ES-I3 (cell line): ENCODE data around the gene SBK2.
"Not testable (repeated sequence)": the region's sequence is repeated elsewhere in the genome, so short reads cannot be mapped to it uniquely, and the experiment has no call there.

Experiments
- H3K36me3 ChIP-seq: 2 replicates; pipeline ENCODE4 v1.6.1; 2013; ENCODE audit warnings: mild to moderate bottlenecking, low read length, control low read depth, moderate library complexity; ENCODE audit not compliant: insufficient read depth
- H3K4me1 ChIP-seq: 2 replicates; pipeline ENCODE4 v1.6.1; 2013; ENCODE audit warnings: mild to moderate bottlenecking, control low read depth, low read length; ENCODE audit not compliant: insufficient read depth
- H3K9ac ChIP-seq: 2 replicates; pipeline ENCODE4 v1.6.1; 2013; ENCODE audit warnings: low read depth, mild to moderate bottlenecking, low read length, moderate library complexity
- H3K9me3 ChIP-seq: 2 replicates; pipeline ENCODE4 v1.6.1; 2013; ENCODE audit warnings: mild to moderate bottlenecking, low read length, moderate library complexity; ENCODE audit not compliant: control insufficient read depth, insufficient read depth

The SBK2 gene

DNA sequence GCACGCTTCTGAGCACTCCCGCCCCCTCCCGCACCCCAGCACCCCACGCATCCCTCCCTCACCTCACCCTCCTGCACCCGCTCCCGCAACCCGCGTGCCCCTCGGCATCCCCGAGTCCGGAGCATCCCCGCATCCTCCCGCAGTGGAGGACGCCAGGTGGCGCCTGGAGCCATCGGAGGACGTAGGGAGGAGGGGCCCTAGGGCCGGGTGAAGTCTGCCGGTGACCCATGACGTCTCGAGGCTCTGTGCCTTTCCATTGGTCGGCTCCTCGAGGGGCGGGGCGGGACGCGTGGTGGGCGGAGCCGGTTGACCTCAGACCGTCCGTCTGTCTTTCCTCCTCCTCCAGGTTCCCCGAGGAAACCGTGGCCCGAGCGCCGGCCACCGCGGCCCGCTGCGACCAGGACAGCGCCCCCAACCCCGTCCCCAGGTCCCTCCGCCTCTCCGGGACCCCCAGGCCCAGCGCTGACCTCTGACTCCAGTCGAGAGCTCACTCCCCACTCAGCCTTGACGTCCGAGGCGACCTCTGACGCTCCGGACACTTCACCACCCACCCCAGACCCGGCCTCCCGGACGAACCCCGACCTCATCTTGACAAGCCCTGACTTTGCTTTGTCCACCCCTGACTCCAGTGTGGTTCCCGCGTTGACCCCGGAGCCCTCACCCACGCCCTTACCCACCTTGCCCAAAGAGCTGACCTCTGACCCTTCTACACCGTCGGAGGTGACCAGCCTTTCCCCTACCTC, 19.9 kb downstream of the SBK2 start:
- Histone ChIP-seq H3K9me3 (no peaks in the 10 kb centered on the region), H3K36me3 (no peaks in the 10 kb centered on the region), H3K4me1 (no peaks in the 10 kb centered on the region; the same call in 1 of the 2 replicates), H3K9ac (peak overlapping the region; percentile 39; the same call in 1 of the 2 replicates)

- Histone ChIP-seq H3K4me1 (no peaks in the 10 kb centered on the region), H3K9ac (no peak overlapping the region), H3K9me3 (peaks cover 4% of the 10 kb centered on the region; the same call in 1 of the 2 replicates), H3K36me3 (no peaks in the 10 kb centered on the region)
These were observed 28.8 kb downstream of the SBK2 start for GRCh38 chr19:55508120-55508519.

DNA sequence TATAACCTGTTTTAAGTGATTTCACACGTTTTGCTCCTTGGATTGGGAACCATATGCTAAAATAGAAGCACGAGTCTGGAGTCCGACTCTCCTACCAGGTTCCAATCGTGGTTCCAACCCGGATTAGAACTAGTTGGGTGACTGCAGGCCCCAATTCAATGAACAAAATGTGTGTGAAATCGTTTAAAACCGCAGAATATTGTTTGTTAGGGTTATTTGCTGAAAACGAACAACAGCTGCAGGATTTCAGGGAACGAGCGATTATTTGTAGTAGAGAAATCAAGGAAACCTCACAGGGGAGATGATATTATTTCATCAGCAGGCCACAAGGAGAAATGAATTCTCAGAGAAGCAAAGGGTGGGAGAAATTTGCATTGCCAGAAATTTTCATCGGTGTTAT, 32.0 kb downstream of the SBK2 start:
- H3K36me3 ChIP-seq, result no peaks in the 10 kb centered on the region
- peaks cover 5% of the 10 kb centered on the region; the same call in 1 of the 2 replicates for H3K9me3 ChIP-seq
- H3K9ac ChIP-seq, result no peak overlapping the region
- no peaks in the 10 kb centered on the region for H3K4me1 ChIP-seq

DNA sequence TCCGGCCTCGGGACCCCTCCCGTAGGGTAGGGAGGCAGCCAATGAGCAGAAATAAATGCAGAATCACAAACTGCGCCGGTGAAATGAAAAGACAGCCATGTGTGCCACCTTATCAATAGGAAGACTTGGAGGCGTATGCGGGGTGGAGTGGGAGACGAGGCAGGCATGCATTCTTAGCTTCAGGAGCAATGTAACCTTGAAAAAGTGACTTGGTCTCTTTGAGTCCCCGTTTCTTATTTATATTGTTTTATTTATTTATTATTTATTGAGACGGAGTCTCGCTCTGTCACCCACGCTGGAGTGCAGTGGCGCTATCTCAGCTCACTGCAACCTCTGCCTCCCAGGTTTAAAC, 32.7 kb downstream of the SBK2 start:
- H3K36me3 ChIP-seq, result no peaks in the 10 kb centered on the region
- H3K4me1 ChIP-seq, result no peaks in the 10 kb centered on the region
- peaks cover 5% of the 10 kb centered on the region; the same call in 1 of the 2 replicates for H3K9me3 ChIP-seq
- no peak overlapping the region for H3K9ac ChIP-seq

- Histone ChIP-seq H3K4me1 (no peaks in the 10 kb centered on the region), H3K9ac (peak overlapping the region; percentile 20; the same call in 1 of the 2 replicates)
These were observed 33.3 kb downstream of the SBK2 start for GRCh38 chr19:55503502-55504251.

GRCh38 chr19:55503157-55503501, 33.8 kb downstream of the SBK2 start:
- Histone ChIP-seq H3K9me3 (peaks cover 5% of the 10 kb centered on the region; the same call in 1 of the 2 replicates), H3K36me3 (no peaks in the 10 kb centered on the region), H3K4me1 (no peaks in the 10 kb centered on the region), H3K9ac (no peak overlapping the region)

More at GRCh38 chr19:55503502-55504251, 33.3 kb downstream of the SBK2 start:
- Histone ChIP-seq H3K36me3 (no peaks in the 10 kb centered on the region), H3K9me3 (peaks cover 5% of the 10 kb centered on the region; the same call in 1 of the 2 replicates)

GRCh38 chr19:55502197-55502952, 34.6 kb downstream of the SBK2 start:
- H3K4me1 ChIP-seq, result 0 out of 2 replicates have a peak, but pooled peaks cover under 1% of the 10 kb centered on the region
- peaks cover 5% of the 10 kb centered on the region; the same call in 1 of the 2 replicates for H3K9me3 ChIP-seq
- no peak overlapping the region for H3K9ac ChIP-seq
- H3K36me3 ChIP-seq, result no peaks in the 10 kb centered on the region

DNA sequence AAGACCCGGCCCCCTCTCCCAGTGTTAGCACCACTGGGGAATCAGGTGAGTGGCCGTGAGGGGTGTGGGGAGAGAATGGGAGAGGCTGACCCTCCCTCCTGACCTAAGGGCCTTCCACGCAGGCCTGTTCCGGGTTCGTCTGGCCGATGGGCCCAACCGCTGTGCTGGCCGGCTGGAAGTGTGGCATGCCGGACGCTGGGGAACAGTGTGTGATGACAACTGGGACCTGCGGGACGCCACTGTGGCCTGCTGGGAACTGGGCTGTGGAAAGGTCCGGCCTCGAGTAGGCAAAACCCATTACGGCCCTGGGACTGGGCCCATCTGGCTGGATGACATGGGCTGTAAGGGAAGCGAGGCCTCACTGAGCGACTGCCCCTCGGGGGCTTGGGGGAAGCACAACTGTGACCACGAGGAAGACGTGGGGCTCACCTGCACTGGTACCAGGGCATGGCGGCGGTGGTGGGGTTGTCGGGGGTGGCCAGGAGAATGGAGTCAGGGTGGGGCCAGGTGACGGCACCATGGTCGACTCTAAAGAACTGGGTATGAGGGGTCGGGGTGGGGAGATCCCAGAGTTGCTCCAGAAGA, 36.5 kb downstream of the SBK2 start:
- Histone ChIP-seq H3K4me1 (peaks cover 12% of the 10 kb centered on the region), H3K9ac (no peak overlapping the region), H3K9me3 (peaks cover 5% of the 10 kb centered on the region; the same call in 1 of the 2 replicates), H3K36me3 (no peaks in the 10 kb centered on the region)

DNA sequence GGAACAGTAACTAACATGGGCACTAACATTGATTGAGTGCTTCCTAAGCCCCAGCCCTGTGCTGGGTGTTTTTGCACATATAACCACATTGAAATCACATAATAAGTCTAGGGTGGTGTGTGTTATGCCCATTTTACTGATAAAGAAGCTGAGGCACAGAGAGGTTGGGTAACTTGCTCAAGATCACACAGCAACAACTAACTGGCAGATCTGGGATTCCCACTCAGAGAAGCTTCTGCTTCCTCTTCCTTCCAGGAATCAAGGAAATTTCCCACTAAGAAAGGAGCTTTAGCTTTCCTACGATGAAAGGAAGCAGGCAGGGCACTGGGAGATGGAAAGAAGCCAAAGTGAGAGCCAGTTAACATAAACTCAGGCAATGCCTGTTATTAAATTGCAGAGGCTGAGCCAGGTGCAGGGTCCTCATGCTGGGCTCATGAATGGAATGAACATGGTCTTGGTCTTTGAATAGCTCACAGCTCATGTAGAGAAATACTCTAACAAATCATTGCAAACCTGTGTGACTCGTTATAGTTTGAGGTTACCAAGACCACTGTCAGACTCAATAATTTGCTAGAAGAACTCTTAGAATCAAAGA, 38.6 kb downstream of the SBK2 start:
- peaks cover 15% of the 10 kb centered on the region for H3K4me1 ChIP-seq
- H3K36me3 ChIP-seq, result no peaks in the 10 kb centered on the region
- H3K9ac ChIP-seq, result no peak overlapping the region
- H3K9me3 ChIP-seq, result peaks cover 4% of the 10 kb centered on the region; the same call in 1 of the 2 replicates

GRCh38 chr19:55497763-55498162, 39.2 kb downstream of the SBK2 start:
- Histone ChIP-seq H3K4me1 (peaks cover 15% of the 10 kb centered on the region), H3K9me3 (no peaks in the 10 kb centered on the region), H3K9ac (no peak overlapping the region), H3K36me3 (no peaks in the 10 kb centered on the region)

- H3K4me1 ChIP-seq, result peaks cover 15% of the 10 kb centered on the region
- not testable (repeated sequence) for H3K9ac ChIP-seq, H3K9me3 ChIP-seq, H3K36me3 ChIP-seq
These were observed 40.1 kb downstream of the SBK2 start for GRCh38 chr19:55496820-55497219.

GRCh38 chr19:55495646-55496349, 41.1 kb downstream of the SBK2 start:
- Histone ChIP-seq H3K4me1 (peaks cover 15% of the 10 kb centered on the region), H3K36me3 (no peaks in the 10 kb centered on the region), H3K9ac (no peak overlapping the region), H3K9me3 (no peaks in the 10 kb centered on the region)

DNA sequence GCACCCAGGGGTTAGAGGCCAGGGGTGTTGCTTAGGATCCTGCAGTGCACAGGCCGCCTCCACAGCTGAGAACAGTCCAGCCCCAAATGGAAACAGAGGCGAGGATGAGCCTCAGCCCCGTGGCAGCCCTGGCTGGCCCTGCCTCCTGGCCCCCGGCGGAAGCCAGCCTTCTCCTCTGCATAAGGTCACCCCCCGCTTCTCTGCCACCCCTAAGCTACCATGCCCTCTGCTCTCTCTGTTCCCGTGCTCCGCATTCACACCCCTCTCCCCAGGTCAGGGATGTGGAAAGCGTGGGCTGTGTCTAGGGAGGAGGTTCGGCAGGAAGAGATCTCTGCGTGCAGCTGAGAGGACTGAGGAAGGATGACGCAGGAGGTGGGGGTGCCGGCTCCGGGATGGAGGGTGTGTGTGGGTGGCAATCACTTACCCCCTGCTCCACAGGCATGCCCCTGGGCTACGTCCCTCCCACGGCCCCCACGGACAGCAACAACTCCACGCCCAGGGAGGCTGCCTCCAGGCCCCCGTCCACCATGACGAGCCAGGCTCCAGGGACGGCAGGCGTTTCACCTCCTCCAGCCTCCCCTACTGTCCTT, 42.7 kb downstream of the SBK2 start:
- Histone ChIP-seq H3K9me3 (no peaks in the 10 kb centered on the region), H3K9ac (no peak overlapping the region), H3K36me3 (no peaks in the 10 kb centered on the region), H3K4me1 (peaks cover 20% of the 10 kb centered on the region)
